Measurements from ENCODE around the gene TEX53. TPM values are rescaled to one million over a fixed set of nuclear protein-coding genes. Genes with fewer than 3 reads are reported as not detected.

Gene TEX53
- polyA plus RNA-seq, 1 donor: not detected

GRCh38 chr9:114641967-114642366 is 15.6 kb downstream of the TEX53 start:
- no peak overlapping the region for H3K4me3 ChIP-seq (ENCODE audit: low read length)
- no CpG with 5 or more reads among the region's 1 CpG for WGBS (ENCODE audit: insufficient coverage, low lambda C conversion rate)
- no peak for DNase-seq
- no peaks in the 10 kb centered on the region for H3K9me3 ChIP-seq (ENCODE audit: control insufficient read depth, low read depth, low read length)
- H3K27me3 ChIP-seq (ENCODE audit: control insufficient read depth, insufficient read depth, low read length): no peaks in the 10 kb centered on the region
- no peak overlapping the region for H3K27ac ChIP-seq (ENCODE audit: low read length)
- no peaks in the 10 kb centered on the region for H3K4me1 ChIP-seq (ENCODE audit: control insufficient read depth, insufficient read depth, low read length)
- peaks cover 29% of the 10 kb centered on the region for H3K36me3 ChIP-seq (ENCODE audit: control insufficient read depth, insufficient read depth, low read length)

GRCh38 chr9:114638404-114638803 is 19.2 kb downstream of the TEX53 start:
- Histone ChIP-seq H3K4me3 (ENCODE audit: low read length) (no peak overlapping the region), H3K36me3 (ENCODE audit: control insufficient read depth, insufficient read depth, low read length) (peaks cover 31% of the 10 kb centered on the region), H3K27me3 (ENCODE audit: control insufficient read depth, insufficient read depth, low read length) (no peaks in the 10 kb centered on the region), H3K27ac (ENCODE audit: low read length) (no peak overlapping the region), H3K9me3 (ENCODE audit: control insufficient read depth, low read depth, low read length) (no peaks in the 10 kb centered on the region), H3K4me1 (ENCODE audit: control insufficient read depth, insufficient read depth, low read length) (no peaks in the 10 kb centered on the region)
- DNase-seq: no peak
- no CpG with 5 or more reads among the region's 8 CpGs for WGBS (ENCODE audit: insufficient coverage, low lambda C conversion rate)

DNA sequence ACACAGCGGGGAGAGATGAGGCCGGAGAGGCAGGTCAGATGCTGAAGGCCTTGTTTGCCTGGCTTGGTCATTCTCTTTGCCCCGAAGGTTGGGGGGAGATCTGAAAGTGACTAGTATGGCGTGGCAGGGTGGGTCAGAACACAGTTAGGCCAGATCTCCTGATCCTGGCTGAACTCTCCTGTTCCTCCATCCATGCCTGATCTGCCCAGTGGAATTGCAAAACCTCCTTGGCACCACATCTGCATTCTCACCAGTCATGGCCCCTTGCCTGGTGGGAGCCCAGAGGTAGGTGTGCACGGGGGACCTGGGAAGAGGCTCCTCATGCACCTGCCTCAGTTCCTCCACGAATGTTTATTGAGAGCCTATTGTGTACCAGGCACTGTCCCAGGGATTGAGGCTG is 23.2 kb downstream of the TEX53 start:
- H3K36me3 ChIP-seq (ENCODE audit: control insufficient read depth, insufficient read depth, low read length): peaks cover 35% of the 10 kb centered on the region
- H3K4me3 ChIP-seq (ENCODE audit: low read length): no peak overlapping the region
- H3K27ac ChIP-seq (ENCODE audit: low read length): no peak overlapping the region
- H3K4me1 ChIP-seq (ENCODE audit: control insufficient read depth, insufficient read depth, low read length): no peaks in the 10 kb centered on the region
- H3K27me3 ChIP-seq (ENCODE audit: control insufficient read depth, insufficient read depth, low read length): no peaks in the 10 kb centered on the region
- DNase-seq: no peak
- no CpG with 5 or more reads among the region's 6 CpGs for WGBS (ENCODE audit: insufficient coverage, low lambda C conversion rate)
- H3K9me3 ChIP-seq (ENCODE audit: control insufficient read depth, low read depth, low read length): no peaks in the 10 kb centered on the region

- Histone ChIP-seq H3K4me1 (ENCODE audit: control insufficient read depth, insufficient read depth, low read length) (no peaks in the 10 kb centered on the region), H3K9me3 (ENCODE audit: control insufficient read depth, low read depth, low read length) (no peaks in the 10 kb centered on the region), H3K36me3 (ENCODE audit: control insufficient read depth, insufficient read depth, low read length) (peaks cover 39% of the 10 kb centered on the region), H3K27ac (ENCODE audit: low read length) (no peak overlapping the region), H3K27me3 (ENCODE audit: control insufficient read depth, insufficient read depth, low read length) (no peaks in the 10 kb centered on the region), H3K4me3 (ENCODE audit: low read length) (no peak overlapping the region)
- no CpG with 5 or more reads among the region's 11 CpGs for WGBS (ENCODE audit: insufficient coverage, low lambda C conversion rate)
- DNase-seq: no peak
Measured at GRCh38 chr9:114633438-114634089, 24.0 kb downstream of the TEX53 start.

DNA sequence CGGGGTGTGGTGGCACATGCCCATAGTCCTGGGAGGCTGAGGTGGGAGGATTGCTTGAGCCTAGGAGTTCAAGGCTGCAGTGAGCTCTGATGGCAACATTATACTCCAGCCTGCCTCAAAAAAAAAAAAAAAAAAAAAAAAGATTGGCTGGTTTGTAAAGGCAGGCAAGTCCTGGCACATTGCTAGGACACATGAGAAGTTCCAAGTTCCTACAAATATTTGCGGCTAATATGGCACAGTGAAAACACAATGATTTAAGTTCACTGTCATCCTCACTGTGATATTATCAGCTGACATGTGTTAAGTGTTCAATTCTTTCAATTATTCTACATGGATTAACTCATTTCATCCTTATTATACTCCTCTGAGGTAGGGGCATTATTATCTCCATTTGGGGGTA is 26.4 kb downstream of the TEX53 start:
- Histone ChIP-seq H3K27me3 (ENCODE audit: control insufficient read depth, insufficient read depth, low read length) (no peaks in the 10 kb centered on the region), H3K4me1 (ENCODE audit: control insufficient read depth, insufficient read depth, low read length) (no peaks in the 10 kb centered on the region), H3K4me3 (ENCODE audit: low read length) (no peak overlapping the region), H3K27ac (ENCODE audit: low read length) (no peak overlapping the region), H3K36me3 (ENCODE audit: control insufficient read depth, insufficient read depth, low read length) (peaks cover 47% of the 10 kb centered on the region), H3K9me3 (ENCODE audit: control insufficient read depth, low read depth, low read length) (no peaks in the 10 kb centered on the region)
- no peak for DNase-seq
- no CpG with 5 or more reads among the region's 2 CpGs for WGBS (ENCODE audit: insufficient coverage, low lambda C conversion rate)

- Histone ChIP-seq H3K9me3 (ENCODE audit: control insufficient read depth, low read depth, low read length) (no peaks in the 10 kb centered on the region), H3K36me3 (ENCODE audit: control insufficient read depth, insufficient read depth, low read length) (peaks cover 43% of the 10 kb centered on the region), H3K4me1 (ENCODE audit: control insufficient read depth, insufficient read depth, low read length) (no peaks in the 10 kb centered on the region), H3K27me3 (ENCODE audit: control insufficient read depth, insufficient read depth, low read length) (no peaks in the 10 kb centered on the region), H3K4me3 (ENCODE audit: low read length) (no peak overlapping the region), H3K27ac (ENCODE audit: low read length) (no peak overlapping the region)
- WGBS (ENCODE audit: insufficient coverage, low lambda C conversion rate): no CpG with 5 or more reads among the region's 7 CpGs
- DNase-seq: peak in 1 of 2 donors; percentile 7
Measured at GRCh38 chr9:114629563-114630090, 28.0 kb downstream of the TEX53 start.

DNA sequence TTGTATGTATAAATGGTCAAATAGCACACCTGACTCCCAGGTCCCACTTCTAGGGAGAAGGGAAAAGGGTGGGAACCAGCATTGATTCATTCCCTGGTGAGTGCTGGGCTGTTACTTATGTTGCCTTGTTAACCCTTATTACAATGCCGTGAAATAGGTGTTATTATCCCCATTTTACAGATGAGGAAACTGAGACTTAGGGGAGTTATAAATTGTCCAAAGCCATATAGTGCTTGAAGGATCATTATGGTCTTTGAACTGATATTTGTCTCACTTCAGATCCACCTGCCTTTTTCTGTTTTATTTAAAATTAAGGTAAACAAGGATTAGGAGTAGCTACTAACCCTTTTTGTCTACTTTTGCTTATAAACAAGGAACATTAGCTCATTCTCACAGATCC is 30.1 kb downstream of the TEX53 start:
- no peak overlapping the region for H3K27ac ChIP-seq (ENCODE audit: low read length)
- no CpG with 5 or more reads among the region's 1 CpG for WGBS (ENCODE audit: insufficient coverage, low lambda C conversion rate)
- H3K4me1 ChIP-seq (ENCODE audit: control insufficient read depth, insufficient read depth, low read length): no peaks in the 10 kb centered on the region
- no peak for DNase-seq
- H3K27me3 ChIP-seq (ENCODE audit: control insufficient read depth, insufficient read depth, low read length): no peaks in the 10 kb centered on the region
- H3K9me3 ChIP-seq (ENCODE audit: control insufficient read depth, low read depth, low read length): no peaks in the 10 kb centered on the region
- H3K4me3 ChIP-seq (ENCODE audit: low read length): no peak overlapping the region
- peaks cover 32% of the 10 kb centered on the region for H3K36me3 ChIP-seq (ENCODE audit: control insufficient read depth, insufficient read depth, low read length)

DNA sequence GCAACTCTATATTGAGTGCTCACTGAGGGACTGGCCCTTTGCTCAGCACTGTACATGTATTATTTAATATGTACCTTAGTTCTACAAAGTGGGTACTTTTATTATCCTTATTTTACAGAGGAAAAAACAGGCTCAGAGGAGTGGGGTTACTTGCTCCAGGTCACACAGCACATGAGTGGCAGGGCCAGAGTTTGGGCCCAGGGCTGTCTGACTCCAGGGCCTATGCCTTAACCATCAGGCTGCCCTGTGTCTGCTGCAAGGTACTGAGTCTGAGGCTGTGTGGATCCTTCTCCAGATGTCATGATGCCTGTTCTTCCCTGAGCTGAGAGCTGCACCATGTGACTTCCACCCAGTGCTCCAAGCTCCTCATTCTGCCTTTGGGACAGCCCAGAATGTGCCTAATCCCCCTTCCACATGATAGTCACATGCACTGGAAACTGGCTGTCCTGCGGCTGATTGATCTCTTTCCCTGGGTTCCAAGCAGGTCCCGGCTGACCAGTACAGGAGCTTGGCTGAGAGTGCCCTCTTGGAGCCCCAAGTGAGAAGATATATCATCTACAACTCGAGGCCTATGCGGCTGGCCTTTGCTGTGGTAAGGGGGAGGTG is 31.1 kb downstream of the TEX53 start:
- H3K4me3 ChIP-seq (ENCODE audit: low read length): no peak overlapping the region
- WGBS (ENCODE audit: insufficient coverage, low lambda C conversion rate): no CpG with 5 or more reads among the region's 4 CpGs
- H3K9me3 ChIP-seq (ENCODE audit: control insufficient read depth, low read depth, low read length): no peaks in the 10 kb centered on the region
- no peak overlapping the region for H3K27ac ChIP-seq (ENCODE audit: low read length)
- H3K4me1 ChIP-seq (ENCODE audit: control insufficient read depth, insufficient read depth, low read length): no peaks in the 10 kb centered on the region
- no peaks in the 10 kb centered on the region for H3K27me3 ChIP-seq (ENCODE audit: control insufficient read depth, insufficient read depth, low read length)
- DNase-seq: no peak
- H3K36me3 ChIP-seq (ENCODE audit: control insufficient read depth, insufficient read depth, low read length): peaks cover 27% of the 10 kb centered on the region

DNA sequence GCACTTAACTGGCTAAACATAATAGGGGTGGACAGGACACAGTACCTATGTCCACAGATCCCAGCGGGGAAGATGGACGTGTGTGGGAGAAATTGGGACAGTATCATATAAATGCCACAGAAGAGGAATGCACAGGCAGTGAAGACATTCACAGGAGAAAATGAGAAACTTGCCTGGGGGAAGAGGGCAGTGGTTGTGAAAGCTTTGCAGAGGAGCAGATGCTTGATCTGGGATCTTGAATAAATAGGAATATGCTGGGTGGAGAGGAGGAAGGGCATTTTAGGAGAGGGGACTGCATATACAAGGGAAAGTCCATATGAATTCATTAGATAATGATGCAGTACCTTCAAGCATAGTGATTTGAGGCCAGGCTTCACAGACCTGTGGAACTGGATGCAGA is 32.9 kb downstream of the TEX53 start:
- Histone ChIP-seq H3K36me3 (ENCODE audit: control insufficient read depth, insufficient read depth, low read length) (peaks cover 21% of the 10 kb centered on the region), H3K9me3 (ENCODE audit: control insufficient read depth, low read depth, low read length) (no peaks in the 10 kb centered on the region), H3K4me3 (ENCODE audit: low read length) (no peak overlapping the region), H3K27me3 (ENCODE audit: control insufficient read depth, insufficient read depth, low read length) (no peaks in the 10 kb centered on the region), H3K4me1 (ENCODE audit: control insufficient read depth, insufficient read depth, low read length) (no peaks in the 10 kb centered on the region), H3K27ac (ENCODE audit: low read length) (no peak overlapping the region)
- WGBS (ENCODE audit: insufficient coverage, low lambda C conversion rate): no CpG with 5 or more reads among the region's 2 CpGs
- DNase-seq: no peak

DNA sequence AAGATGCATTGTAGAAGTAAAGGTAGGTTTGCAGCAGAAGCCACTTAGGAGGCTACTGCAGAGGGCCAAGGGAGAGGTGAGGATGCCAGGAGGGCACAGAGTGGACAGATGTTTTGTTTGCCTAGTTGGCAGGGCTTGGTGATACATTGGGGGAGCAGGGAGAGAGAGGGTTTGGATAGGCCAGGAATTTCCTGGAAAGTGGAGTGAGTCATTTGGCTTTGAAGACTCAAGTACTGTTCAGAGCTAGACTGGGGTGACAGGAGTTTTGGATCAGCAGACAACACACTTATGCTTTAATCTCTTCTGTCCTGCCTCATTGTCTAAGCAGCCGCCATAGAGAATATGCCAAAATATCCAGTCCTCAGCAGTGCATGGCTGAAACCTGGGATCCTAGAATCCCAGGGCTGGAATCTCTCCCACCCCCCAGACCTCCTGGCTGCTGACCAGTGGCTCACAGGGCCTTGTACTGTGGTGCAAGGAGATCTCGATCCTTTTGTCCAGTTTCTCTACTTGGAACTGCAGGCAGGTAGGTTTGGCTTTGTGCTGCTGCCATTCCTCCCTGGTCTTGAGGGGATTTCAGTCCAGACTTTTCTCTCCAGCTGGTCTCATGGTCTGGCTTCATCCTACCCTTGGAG is 35.5 kb downstream of the TEX53 start:
- no peak overlapping the region for H3K4me3 ChIP-seq (ENCODE audit: low read length)
- no peaks in the 10 kb centered on the region for H3K9me3 ChIP-seq (ENCODE audit: control insufficient read depth, low read depth, low read length)
- H3K27ac ChIP-seq (ENCODE audit: low read length): no peak overlapping the region
- no CpG with 5 or more reads among the region's 2 CpGs for WGBS (ENCODE audit: insufficient coverage, low lambda C conversion rate)
- no peak for DNase-seq
- no peaks in the 10 kb centered on the region for H3K4me1 ChIP-seq (ENCODE audit: control insufficient read depth, insufficient read depth, low read length)
- H3K27me3 ChIP-seq (ENCODE audit: control insufficient read depth, insufficient read depth, low read length): no peaks in the 10 kb centered on the region
- H3K36me3 ChIP-seq (ENCODE audit: control insufficient read depth, insufficient read depth, low read length): peaks cover 8% of the 10 kb centered on the region
